HG03025 (cell line): ENCODE measurements around the gene JMJD6.
"Not testable (repeated sequence)": the region's sequence is repeated elsewhere in the genome, so short reads cannot be mapped to it uniquely, and the experiment has no call there.

ENCODE experiments used
- ATAC-seq: cut with Tn5 transposase; IDR thresholded peaks from one replicate; pipeline ENCODE4 v1.9.1; 2021; ENCODE audit warnings: mild to moderate bottlenecking, moderate library complexity; ENCODE audit not compliant: unreplicated experiment, low FRiP score

JMJD6 gene

GRCh38 chr17:76700617-76701470 lies 25.6 kb downstream of the JMJD6 start:
- no peak for ATAC-seq

GRCh38 chr17:76700270-76700616 lies 26.2 kb downstream of the JMJD6 start:
- ATAC-seq, result no peak

GRCh38 chr17:76698466-76698977 lies 27.9 kb downstream of the JMJD6 start:
- ATAC-seq, result not testable (repeated sequence)

GRCh38 chr17:76697702-76698465 lies 28.5 kb downstream of the JMJD6 start:
- no peak for ATAC-seq

- no peak for ATAC-seq
Observed at GRCh38 chr17:76696763-76697701, 29.4 kb downstream of the JMJD6 start.

GRCh38 chr17:76695059-76695831 lies 31.2 kb downstream of the JMJD6 start:
- ATAC-seq, result no peak

- no peak for ATAC-seq
Observed at GRCh38 chr17:76691379-76692191, 34.8 kb downstream of the JMJD6 start.

GRCh38 chr17:76690596-76691280 lies 35.7 kb downstream of the JMJD6 start:
- ATAC-seq, result no peak

GRCh38 chr17:76689859-76690258 lies 36.5 kb downstream of the JMJD6 start:
- ATAC-seq, result no peak

- no peak for ATAC-seq
Observed at GRCh38 chr17:76688165-76688622, 38.2 kb downstream of the JMJD6 start.

GRCh38 chr17:76687298-76688164 lies 38.9 kb downstream of the JMJD6 start:
- ATAC-seq, result no peak

GRCh38 chr17:76686538-76687297 lies 39.7 kb downstream of the JMJD6 start:
- ATAC-seq, result no peak

GRCh38 chr17:76685846-76686245 lies 40.6 kb downstream of the JMJD6 start:
- ATAC-seq, result no peak

GRCh38 chr17:76685366-76685765 lies 41.0 kb downstream of the JMJD6 start:
- ATAC-seq, result no peak

GRCh38 chr17:76684756-76685155 lies 41.6 kb downstream of the JMJD6 start:
- ATAC-seq, result no peak

- no peak for ATAC-seq
Observed at GRCh38 chr17:76683921-76684745, 42.3 kb downstream of the JMJD6 start.
